HG02642 (cell line): ENCODE results near the gene DUOX1.
A peak's percentile ranks its signal among the peaks of the same experiment; 100 is the strongest.

Experiments used
- ATAC-seq: cut with Tn5 transposase; IDR thresholded peaks from one replicate; pipeline ENCODE4 v1.9.1; 2021; ENCODE audit warnings: mild to moderate bottlenecking; ENCODE audit not compliant: unreplicated experiment, poor library complexity

DUOX1 gene

DNA sequence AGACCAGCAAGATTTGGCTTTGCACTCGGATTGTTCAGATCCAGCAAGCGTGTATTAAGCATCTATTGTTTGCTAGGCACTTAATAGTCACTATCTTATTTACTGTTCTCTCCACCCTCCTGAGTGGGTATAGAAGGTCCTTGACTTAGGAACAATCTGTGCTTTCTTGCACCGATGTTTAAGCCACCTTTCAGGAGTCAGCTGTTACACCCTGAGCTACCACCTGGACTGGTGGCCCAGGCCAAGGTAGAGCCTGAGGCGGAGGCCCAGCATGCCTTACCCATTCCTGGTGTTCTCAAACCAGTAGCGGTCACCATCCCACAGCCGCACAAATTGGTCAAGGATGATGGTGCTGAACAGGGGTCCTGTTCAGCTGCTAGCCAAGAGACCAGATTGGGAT is 10.0 kb downstream of the DUOX1 start:
- ATAC-seq, result no peak

DNA sequence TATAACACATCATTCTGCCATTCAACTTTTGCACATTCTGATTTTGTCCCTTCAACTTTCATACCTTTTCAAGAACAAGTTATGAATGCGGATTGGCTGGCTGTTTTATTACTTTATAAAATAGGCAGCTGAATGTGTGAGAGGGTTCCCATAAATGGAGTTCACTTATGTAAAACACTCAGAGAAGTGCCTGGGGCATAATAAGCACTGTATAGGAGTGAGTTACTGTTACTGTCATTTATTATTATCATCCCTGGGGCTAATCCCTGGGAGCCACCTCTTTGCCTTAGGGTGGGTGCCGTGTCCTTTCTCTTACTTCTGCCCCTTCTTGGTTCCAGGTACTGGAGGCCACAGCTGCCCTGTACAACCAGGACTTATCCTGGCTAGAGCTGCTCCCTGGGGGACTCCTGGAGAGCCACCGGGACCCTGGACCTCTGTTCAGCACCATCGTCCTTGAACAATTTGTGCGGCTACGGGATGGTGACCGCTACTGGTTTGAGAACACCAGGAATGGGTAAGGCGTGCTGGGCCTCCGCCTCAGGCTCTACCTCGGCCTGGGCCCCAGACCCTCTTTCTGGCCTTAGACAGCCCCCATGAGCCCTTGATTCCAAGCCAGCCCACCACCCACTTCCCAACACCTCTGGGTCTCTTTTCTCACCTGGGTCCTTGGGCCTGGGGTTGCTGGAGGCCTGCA is 10.9 kb downstream of the DUOX1 start:
- no peak for ATAC-seq

DNA sequence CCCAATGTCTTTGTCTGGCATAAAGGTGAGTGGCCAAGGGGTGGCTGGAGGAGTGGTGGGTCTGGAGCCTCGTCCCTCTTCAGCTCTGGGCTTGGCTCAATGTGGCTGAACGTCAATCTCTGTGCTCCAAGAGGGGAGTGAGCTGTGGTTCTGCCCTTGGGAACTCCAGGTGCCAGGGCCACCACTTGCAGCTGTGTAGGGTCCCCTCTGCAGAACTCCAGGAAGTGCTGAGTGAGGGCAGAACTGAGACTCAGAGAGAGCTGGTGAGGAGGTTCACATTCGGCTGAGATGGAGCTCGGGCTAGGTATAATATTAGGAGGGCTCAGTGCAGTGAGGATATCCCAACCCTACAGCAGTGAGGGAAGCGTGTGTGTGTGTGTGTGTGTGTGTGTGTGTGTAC is 11.6 kb downstream of the DUOX1 start:
- ATAC-seq, result no peak

DNA sequence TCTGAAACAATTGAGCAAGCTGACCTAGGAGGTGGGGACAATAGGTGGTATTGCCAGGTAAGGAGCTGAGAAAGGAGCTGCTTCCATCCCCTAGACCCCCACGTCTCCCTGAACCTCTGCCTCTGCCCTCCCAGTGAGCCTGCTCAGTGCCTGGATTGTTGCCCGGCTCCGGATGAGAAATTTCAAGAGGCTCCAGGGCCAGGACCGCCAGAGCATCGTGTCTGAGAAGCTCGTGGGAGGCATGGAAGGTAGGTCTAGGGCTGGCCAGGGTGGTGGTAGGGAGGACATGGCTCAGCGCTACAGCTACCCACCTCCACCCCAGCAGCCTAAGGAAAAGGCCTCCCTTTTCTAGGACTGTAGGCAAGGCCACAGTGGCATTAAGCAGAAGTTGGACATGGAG is 13.3 kb downstream of the DUOX1 start:
- no peak for ATAC-seq

DNA sequence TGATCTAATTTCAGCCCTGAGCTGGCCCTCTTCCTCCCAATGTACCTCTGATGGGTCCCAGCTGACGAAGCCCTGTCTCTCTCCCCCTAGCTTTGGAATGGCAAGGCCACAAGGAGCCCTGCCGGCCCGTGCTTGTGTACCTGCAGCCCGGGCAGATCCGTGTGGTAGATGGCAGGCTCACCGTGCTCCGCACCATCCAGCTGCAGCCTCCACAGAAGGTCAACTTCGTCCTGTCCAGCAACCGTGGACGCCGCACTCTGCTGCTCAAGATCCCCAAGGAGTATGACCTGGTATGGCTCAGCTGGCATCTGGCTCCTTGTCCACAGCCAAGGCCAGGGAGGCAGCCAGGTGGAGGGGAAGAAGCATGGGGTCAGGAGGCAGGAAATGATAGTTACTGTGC is 14.2 kb downstream of the DUOX1 start:
- ATAC-seq, result no peak

DNA sequence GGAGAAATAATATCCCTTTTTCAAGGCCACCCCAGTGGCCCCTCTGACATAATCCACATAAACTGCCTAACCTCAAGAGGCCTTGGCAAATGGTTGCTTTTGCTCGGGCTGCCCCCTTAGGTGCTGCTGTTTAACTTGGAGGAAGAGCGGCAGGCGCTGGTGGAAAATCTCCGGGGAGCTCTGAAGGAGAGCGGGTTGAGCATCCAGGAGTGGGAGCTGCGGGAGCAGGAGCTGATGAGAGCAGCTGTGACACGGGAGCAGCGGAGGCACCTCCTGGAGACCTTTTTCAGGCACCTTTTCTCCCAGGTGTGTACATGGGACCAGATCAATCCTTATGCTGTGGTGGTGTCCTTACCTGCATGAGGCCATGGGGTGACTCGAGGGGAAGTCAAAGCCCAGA is 15.0 kb downstream of the DUOX1 start:
- ATAC-seq, result no peak

DNA sequence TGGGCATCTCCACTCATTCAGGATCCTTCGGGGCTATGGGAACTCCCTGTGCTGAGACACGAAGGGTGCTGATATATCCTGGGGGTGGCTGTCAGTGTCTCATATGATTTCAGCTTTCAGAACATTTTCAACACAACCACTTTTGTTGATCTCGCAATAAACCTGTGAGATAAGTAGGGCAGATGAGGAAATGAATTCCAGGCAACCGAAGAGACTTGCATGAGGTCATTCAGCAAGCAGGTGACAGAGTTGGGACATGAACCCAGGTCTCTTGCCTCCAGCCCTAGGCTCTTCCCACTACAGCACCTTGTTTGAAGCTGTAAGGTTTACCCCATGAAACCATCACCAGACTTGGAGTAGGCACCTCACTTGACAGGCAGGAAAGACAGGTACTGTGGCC is 16.6 kb downstream of the DUOX1 start:
- ATAC-seq, result no peak

DNA sequence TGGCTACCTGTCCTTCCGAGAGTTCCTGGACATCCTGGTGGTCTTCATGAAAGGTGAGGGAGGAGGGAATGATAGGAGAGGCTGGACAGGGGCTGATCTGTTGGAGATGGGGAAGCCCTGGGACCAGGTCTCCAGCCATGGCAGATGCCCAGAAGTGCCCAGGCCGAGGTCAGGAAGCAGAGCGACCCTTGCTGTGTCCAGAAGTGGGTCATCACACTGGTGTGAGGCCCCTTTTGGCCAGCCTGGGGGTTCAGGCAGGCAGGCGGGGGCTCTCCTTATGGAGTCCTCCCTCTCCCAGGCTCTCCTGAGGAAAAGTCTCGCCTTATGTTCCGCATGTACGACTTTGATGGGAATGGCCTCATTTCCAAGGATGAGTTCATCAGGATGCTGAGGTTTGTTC is 17.8 kb downstream of the DUOX1 start:
- no peak for ATAC-seq

DNA sequence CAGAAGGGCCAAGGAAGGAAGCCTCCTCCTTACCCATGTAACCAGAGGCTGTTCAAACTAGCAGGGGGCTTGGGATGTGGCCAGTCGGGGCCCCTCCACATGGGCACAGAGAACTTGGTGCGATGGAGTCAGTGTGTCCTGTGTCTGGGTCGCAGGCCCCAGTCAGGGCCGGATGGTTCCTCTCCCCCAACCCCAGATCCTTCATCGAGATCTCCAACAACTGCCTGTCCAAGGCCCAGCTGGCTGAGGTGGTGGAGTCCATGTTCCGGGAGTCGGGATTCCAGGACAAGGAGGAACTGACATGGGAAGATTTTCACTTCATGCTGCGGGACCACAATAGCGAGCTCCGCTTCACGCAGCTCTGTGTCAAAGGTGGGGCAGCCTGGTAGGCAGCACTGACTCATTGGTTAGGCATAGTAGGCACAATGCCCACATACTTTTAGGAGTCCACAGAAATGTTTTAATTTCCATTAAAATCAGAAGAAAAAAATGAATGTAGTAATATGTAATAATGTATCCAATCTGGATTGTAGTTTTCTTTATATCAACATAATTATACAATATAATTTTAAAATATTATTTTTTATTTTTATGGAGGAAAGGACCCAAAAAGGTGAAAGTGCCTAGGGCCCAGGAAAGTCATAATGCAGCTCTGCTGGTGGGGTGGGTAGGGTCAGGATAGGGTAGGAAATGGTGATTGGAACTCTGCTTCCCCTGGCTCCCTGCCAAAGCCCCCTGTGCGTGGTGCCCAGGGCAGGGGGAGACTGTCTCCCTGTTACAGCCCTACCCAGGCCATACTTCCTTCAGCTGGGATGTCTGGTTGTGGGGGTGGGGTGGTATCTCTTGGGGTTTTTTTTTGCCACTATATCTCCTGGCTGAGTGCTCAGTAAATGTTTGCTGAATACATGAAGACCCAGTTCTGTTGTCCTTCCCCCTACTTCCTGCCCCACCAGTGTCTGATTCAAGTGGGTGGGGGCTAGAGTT is 18.6 kb downstream of the DUOX1 start:
- ATAC-seq, result no peak

DNA sequence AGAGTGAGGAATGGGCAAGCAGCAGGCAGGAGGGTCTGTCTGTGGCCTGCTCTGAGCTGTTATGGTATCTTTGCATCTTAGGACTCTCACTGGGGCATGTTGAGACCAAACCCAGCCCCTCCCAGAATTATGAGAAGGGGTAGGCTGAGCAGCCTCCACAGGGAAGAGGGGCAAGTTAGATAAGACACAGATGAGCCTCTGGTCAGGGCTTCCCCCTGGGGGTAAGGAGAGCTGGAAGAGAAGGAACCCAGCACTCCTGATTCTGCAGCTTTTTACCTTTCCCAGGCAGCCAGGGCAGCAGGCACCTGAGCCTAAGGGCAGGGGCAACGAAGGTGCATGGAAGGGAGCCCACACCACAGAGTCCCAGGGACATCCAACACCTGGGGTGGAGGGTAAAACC is 19.3 kb downstream of the DUOX1 start:
- no peak for ATAC-seq

DNA sequence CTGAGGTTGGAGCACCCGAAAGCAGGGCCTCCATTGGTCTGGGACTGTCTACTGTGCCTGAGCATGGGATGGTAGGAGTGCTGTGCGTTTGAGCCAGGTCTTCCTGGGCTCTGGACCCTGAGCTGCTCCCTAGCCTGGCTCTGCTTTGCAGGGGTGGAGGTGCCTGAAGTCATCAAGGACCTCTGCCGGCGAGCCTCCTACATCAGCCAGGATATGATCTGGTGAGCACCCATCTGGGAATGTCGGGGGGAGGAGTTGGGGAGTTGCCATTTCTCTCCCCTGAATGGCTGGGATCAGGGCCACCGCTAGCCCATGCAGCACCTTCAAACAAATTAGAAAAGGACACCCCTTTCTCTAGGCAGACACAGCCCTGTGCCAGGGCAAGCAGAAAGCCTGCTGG is 20.7 kb downstream of the DUOX1 start:
- no peak for ATAC-seq

DNA sequence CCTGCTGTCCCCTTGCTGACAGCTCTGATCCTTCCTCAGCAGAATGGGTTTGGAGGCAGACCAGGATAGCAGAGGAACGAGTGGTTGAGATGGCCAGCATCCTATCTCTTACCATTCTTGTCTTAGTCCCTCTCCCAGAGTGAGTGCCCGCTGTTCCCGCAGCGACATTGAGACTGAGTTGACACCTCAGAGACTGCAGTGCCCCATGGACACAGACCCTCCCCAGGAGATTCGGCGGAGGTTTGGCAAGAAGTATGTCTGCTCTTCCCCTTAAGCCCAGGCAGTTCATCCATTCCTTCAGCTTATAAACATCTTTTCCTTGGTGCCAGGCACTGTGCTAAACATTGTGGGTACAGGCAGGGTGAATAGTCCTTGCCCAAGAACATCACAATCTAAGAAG is 21.2 kb downstream of the DUOX1 start:
- no peak for ATAC-seq

DNA sequence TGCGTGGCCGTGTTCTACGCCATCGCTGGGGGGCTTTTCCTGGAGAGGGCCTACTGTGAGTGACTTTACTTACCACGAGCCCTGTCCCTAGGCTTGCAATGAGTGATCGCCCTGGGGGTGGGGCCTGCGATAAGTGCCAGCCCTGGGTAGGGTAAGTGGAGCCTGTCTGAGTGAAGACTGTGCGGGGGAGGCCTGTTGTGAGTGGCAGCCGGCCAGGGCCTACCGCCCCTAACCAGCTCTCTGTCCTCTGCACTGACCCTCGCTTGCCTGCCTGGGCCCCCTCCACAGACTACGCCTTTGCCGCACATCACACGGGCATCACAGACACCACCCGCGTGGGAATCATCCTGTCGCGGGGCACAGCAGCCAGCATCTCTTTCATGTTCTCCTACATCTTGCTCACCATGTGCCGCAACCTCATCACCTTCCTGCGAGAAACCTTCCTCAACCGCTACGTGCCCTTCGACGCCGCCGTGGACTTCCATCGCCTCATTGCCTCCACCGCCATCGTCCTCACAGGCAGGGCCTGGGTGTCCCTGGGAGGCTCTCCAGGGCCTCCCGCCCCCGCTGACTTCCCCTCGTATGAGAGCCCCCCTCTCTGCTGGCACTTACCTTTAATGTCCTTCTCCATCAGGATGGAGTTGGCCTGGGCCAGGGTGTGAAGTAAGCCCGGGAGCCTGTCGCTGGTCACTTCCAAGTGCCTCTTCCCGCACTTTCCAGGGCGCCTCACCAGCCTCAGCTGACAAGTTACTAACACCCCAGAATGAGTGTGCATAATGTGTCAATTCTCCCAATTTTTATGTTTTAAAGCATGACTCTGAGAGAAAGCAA is 22.4 kb downstream of the DUOX1 start:
- ATAC-seq, result no peak

DNA sequence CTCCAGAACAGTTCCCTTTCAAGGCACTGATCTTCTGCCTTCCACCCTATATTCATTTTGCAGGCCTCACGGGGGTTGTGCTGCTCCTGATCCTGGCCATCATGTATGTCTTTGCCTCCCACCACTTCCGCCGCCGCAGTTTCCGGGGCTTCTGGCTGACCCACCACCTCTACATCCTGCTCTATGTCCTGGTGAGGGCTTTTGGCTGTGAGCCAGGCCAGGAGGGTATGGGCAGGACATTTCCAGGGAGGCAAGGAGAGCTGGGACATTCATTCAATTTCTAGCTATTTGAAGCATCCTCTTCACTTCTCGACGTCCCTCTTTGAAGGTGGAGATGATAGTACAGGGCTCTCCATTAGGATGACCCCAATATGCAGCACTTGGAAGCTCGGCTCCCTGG is 25.9 kb downstream of the DUOX1 start:
- ATAC-seq, result no peak

DNA sequence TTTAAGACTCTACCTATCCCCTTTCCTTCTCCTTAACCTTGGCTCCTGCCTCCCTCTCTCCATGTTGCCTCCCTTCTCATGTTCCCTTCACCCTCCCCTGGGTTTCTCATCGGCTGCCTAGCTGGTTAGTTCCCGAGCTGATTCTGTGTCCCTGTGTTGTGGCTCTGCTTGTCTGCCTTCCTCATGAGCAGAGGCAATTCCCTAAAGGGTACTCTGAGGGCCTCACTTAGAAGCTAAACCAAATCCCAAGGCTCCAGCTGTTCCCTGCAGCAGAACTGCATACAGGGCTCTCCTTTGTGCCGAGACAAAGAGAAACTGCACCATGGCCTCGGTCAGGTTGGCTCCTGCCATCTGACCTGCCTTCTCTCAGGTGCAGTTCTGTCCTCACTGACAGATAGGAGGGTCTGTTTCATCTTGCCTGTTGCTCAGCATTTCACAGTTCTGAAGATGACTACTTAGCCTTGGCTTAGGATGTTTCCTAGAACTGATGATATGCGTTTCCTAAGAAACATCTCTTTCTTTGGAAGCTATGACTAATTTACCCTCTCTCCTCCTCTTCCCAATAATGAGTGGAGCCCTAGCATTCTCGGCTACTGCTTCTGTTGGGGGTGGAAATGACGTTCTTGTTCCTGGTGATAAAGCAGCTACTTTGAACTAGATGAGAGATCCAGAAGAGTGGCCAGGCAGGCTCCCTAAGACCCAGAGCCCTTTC is 27.1 kb downstream of the DUOX1 start:
- ATAC-seq, result no peak

DNA sequence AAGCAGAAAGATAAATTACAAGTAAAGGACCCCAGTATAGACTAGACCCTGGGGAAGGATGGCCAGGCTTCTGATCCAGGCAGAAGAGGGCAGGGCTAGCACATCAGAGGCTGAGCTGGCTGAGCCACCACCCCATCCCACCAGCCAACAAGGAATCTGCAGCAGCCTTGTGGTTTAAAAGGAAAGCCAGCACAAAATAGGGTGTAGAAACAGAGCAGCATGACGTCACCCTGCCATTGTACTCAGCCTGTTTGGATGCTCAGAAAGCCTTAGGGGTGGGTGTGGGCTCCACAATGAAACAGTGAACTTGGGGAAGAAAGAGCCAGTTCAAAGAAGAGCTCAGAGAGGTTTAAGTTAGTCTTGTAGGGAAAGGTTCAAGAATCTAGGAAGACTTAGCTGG is 28.2 kb downstream of the DUOX1 start:
- ATAC-seq, result no peak

DNA sequence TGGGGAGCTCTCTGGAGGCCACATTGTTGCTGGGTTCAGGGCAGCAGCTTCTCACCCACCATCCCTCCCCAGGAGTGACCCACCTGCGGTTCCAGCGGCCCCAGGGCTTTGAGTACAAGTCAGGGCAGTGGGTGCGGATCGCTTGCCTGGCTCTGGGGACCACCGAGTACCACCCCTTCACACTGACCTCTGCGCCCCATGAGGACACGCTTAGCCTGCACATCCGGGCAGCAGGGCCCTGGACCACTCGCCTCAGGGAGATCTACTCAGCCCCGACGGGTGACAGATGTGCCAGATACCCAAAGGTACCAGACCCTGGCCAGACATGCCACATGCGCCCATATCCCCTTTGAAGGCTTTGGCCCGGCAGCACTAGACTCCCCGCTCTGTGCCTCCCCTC is 31.9 kb downstream of the DUOX1 start:
- no peak for ATAC-seq

DNA sequence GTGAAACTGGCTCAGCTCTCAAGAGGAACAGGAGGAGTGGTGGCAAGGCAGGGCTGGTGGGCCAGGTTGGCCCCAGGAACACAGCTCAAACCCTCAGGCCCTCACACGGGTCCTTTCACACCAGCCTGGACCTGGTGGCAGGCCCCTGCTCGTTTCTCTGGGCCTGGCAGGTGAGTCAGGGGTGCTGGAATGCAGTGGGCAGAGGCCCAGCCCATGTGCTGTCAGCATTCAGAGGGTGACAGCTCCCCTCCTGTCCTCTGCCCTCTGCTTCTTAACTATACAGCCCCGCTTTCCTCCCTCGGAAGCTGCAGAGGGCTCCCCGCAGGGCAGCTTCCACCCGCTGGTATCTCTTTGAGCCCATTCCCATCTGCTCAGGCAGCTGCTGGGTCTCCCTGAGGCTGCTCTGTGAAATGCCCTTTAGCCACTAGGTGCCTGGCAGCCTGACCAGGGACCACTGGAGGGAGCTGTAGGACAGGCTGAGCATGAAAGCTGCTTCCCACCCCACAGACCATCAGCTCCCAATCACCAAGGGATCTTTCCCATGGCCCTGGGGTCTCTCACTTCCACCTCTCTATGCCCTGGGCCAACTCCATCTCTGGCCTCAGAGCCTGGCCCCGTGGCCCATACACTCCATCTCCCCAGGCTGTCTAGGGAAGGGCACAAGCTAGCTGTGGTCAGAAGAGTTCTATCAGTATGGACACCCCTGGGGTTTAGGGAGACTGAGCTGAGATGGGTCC is 33.1 kb downstream of the DUOX1 start:
- peak; percentile 48 for ATAC-seq

DNA sequence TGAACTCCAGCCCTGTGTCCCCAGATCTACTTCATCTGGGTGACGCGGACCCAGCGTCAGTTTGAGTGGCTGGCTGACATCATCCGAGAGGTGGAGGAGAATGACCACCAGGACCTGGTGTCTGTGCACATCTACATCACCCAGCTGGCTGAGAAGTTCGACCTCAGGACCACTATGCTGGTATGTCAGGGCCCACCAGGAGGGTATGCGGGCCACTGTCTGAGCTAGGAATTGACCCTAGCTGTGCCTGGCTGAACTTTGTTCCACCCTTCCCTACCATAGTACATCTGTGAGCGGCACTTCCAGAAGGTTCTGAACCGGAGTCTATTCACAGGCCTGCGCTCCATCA is 33.7 kb downstream of the DUOX1 start:
- no peak for ATAC-seq

DNA sequence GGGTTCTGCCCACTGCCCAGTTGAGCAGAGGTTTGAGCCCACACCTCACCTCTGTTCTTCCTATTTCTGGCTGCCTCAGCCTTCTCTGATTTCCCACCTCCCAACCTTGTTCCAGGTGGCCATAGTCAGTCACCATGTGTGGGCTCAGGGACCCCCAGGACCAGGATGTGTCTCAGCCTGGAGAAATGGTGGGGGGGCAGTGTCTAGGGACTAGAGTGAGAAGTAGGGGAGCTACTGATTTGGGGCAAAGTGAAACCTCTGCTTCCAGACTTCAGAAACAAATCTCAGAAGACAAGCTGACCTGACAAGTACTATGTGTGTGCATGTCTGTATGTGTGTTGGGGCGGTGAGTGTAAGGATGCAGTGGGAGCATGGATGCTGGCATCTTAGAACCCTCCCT is 35.1 kb downstream of the DUOX1 start:
- no peak for ATAC-seq
